H1 (cell line): ENCODE results near the gene CABP1. TPM values are rescaled to one million over a fixed set of nuclear protein-coding genes. Genes with fewer than 3 reads are reported as not detected.

Experiments
- CTCF ChIA-PET: fragments of 300-600 bp; sonication (Branson Sonifier 250); formaldehyde crosslinking; loops from one replicate; lab custom pipeline; 2021; ENCODE audit not compliant: partially characterized antibody; lab: Charles Lee
- POLR2A ChIA-PET: fragments of 300-600 bp; sonication (Branson Sonifier 250); formaldehyde crosslinking; loops from one replicate; lab custom pipeline; 2021; ENCODE audit warnings: inconsistent platforms; ENCODE audit not compliant: partially characterized antibody; lab: Charles Lee
- DNase-seq, 2 experiments: peaks; one replicate each; pipeline versions ENCODE4 v3.0.0 to v3.0.0-alpha.2; 2010 to 2022; ENCODE audit warnings: low spot score in 2 of 2, low read depth in 1 of 2, mixed read lengths in 1 of 2
- FAIRE-seq: peaks from 2 replicates; lab custom pipeline; 2011; peaks lifted over from hg19 to GRCh38; lab: Jason Lieb, UNC
- H2AFZ ChIP-seq: 2 replicates; pipeline ENCODE4 v1.8.1; 2012; ENCODE audit warnings: low read length, inconsistent platforms
- H2AK5ac ChIP-seq: 2 replicates; pipeline ENCODE4 v1.6.1; 2013; ENCODE audit warnings: low read depth, low read length
- H2BK120ac ChIP-seq: replicated peaks from 2 replicates; pipeline ENCODE3; 2013; ENCODE audit warnings: low read depth, low read length, inconsistent platforms
- H2BK12ac ChIP-seq: 2 replicates; pipeline ENCODE4 v1.6.1; 2013; ENCODE audit warnings: low read depth, low read length
- H2BK15ac ChIP-seq: 2 replicates; pipeline ENCODE4 v1.6.1; 2013; ENCODE audit warnings: low read length
- H2BK20ac ChIP-seq: 2 replicates; pipeline ENCODE4 v1.6.1; 2013; ENCODE audit warnings: low read length
- H2BK5ac ChIP-seq: 2 replicates; pipeline ENCODE4 v1.6.1; 2013; ENCODE audit warnings: low read depth, low read length
- H3K14ac ChIP-seq: 2 replicates; pipeline ENCODE4 v1.6.1; 2013; ENCODE audit warnings: inconsistent platforms; ENCODE audit not compliant: insufficient read length
- H3K18ac ChIP-seq: 2 replicates; pipeline ENCODE4 v1.6.1; 2013; ENCODE audit warnings: low read length; ENCODE audit errors: extremely low read depth
- H3K23ac ChIP-seq: 2 replicates; pipeline ENCODE4 v1.6.1; 2013; ENCODE audit warnings: inconsistent platforms; ENCODE audit not compliant: insufficient read length
- H3K23me2 ChIP-seq: 2 replicates; pipeline ENCODE4 v1.6.1; 2013; ENCODE audit warnings: low read depth, low read length
- H3K27ac ChIP-seq: 2 replicates; pipeline ENCODE4 v1.6.1; 2011; ENCODE audit warnings: low read depth, low read length, inconsistent platforms
- H3K27me3 ChIP-seq, 4 experiments: replicated peaks in 1 of 4; 1 replicate in 1 of 4; 2 replicates in 3 of 4; pipeline versions ENCODE4 v1.6.1 to v1.8.1; 2011 to 2013; ENCODE audit warnings: low read length in 3 of 4, mild to moderate bottlenecking in 3 of 4, inconsistent platforms in 2 of 4, mixed read lengths in 2 of 4, moderate library complexity in 1 of 4; ENCODE audit not compliant: control insufficient read depth in 3 of 4, insufficient read depth in 3 of 4; ENCODE audit errors: extremely low read depth in 1 of 4
- H3K36me3 ChIP-seq, 4 experiments: 2 replicates each; pipeline versions ENCODE4 v1.6.1 to v1.8.1; 2011 to 2013; ENCODE audit warnings: mild to moderate bottlenecking in 4 of 4, low read length in 3 of 4, moderate library complexity in 2 of 4, control low read depth in 1 of 4, inconsistent platforms in 1 of 4; ENCODE audit not compliant: insufficient read depth in 4 of 4, control insufficient read depth in 2 of 4
- H3K4ac ChIP-seq: replicated peaks from 2 replicates; pipeline ENCODE3; 2013; ENCODE audit warnings: low read length, low read depth, mixed read lengths, inconsistent platforms; ENCODE audit not compliant: insufficient read length
- H3K4me1 ChIP-seq, 4 experiments: replicated peaks in 1 of 4; 1 replicate in 1 of 4; 2 replicates in 3 of 4; pipeline versions ENCODE4 v1.6.1 to v1.8.1; 2011 to 2013; ENCODE audit warnings: low read length in 3 of 4, inconsistent platforms in 2 of 4, mixed read lengths in 1 of 4; ENCODE audit not compliant: insufficient read depth in 4 of 4, control insufficient read depth in 3 of 4
- H3K4me2 ChIP-seq, 2 experiments: 2 replicates each; pipeline versions ENCODE4 v1.6.1 to v1.8.1; 2011 to 2013; ENCODE audit warnings: low read depth in 2 of 2, low read length in 2 of 2, control low read depth in 1 of 2, inconsistent platforms in 1 of 2, mild to moderate bottlenecking in 1 of 2; ENCODE audit not compliant: insufficient read depth in 1 of 2
- H3K4me3 ChIP-seq, 4 experiments: fragments of 200-600, 300-600 bp in 1 of 4; sonication (generic), shearing (Covaris generic), sonication (Bioruptor Twin) in 1 of 4; 2 replicates each; pipeline versions ENCODE4 v1.5.1 to v1.8.1; 2011 to 2016; ENCODE audit warnings: low read length in 4 of 4, low read depth in 3 of 4, control low read depth in 2 of 4, inconsistent platforms in 2 of 4, mild to moderate bottlenecking in 2 of 4, mixed read lengths in 1 of 4, moderate library complexity in 1 of 4; ENCODE audit not compliant: insufficient read depth in 2 of 4; ENCODE audit errors: extremely low read depth in 1 of 4
- H3K56ac ChIP-seq: replicated peaks from 2 replicates; pipeline ENCODE3; 2013; ENCODE audit warnings: low read depth, mild to moderate bottlenecking, mixed read lengths, low read length, inconsistent platforms; ENCODE audit not compliant: insufficient read length
- H3K79me1 ChIP-seq: 2 replicates; pipeline ENCODE4 v1.6.1; 2013; ENCODE audit warnings: low read depth, low read length, control low read depth
- H3K79me2 ChIP-seq, 2 experiments: 2 replicates each; pipeline versions ENCODE4 v1.6.1 to v1.8.1; 2012 to 2013; ENCODE audit warnings: low read length in 2 of 2, mild to moderate bottlenecking in 2 of 2, inconsistent platforms in 1 of 2; ENCODE audit not compliant: insufficient read depth in 2 of 2, control insufficient read depth in 1 of 2
- H3K9ac ChIP-seq, 4 experiments: replicated peaks in 1 of 4; 1 replicate in 1 of 4; 2 replicates in 3 of 4; pipeline versions ENCODE4 v1.6.1 to v1.8.1; 2011 to 2013; ENCODE audit warnings: low read depth in 3 of 4, low read length in 3 of 4, control low read depth in 2 of 4, mild to moderate bottlenecking in 2 of 4, moderate library complexity in 2 of 4, inconsistent platforms in 1 of 4; ENCODE audit errors: extremely low read depth in 1 of 4
- H3K9me3 ChIP-seq, 2 experiments: 2 replicates each; pipeline versions ENCODE4 v1.6.1 to v1.8.1; 2012 to 2013; ENCODE audit warnings: mild to moderate bottlenecking in 2 of 2, moderate library complexity in 2 of 2, control low read depth in 1 of 2, inconsistent platforms in 1 of 2, low read depth in 1 of 2, low read length in 1 of 2, mixed read lengths in 1 of 2; ENCODE audit not compliant: insufficient read depth in 2 of 2
- H4K20me1 ChIP-seq, 2 experiments: replicated peaks in 1 of 2; 2 replicates each; pipeline versions ENCODE3 to v1.8.1; 2011 to 2013; ENCODE audit warnings: inconsistent platforms in 2 of 2, low read length in 2 of 2, mild to moderate bottlenecking in 1 of 2; ENCODE audit not compliant: insufficient read depth in 2 of 2, control insufficient read depth in 1 of 2
- H4K5ac ChIP-seq: 2 replicates; pipeline ENCODE4 v1.6.1; 2013; ENCODE audit warnings: low read length, low read depth, mixed read lengths, inconsistent platforms; ENCODE audit not compliant: insufficient read length
- H4K8ac ChIP-seq: 2 replicates; pipeline ENCODE4 v1.8.0; 2013; ENCODE audit warnings: mild to moderate bottlenecking, moderate library complexity, low read length, inconsistent platforms; ENCODE audit not compliant: insufficient read depth; ENCODE audit errors: extremely low read depth
- H4K91ac ChIP-seq: replicated peaks from 2 replicates; pipeline ENCODE3; 2013; ENCODE audit warnings: low read length, mixed read lengths, inconsistent platforms; ENCODE audit not compliant: insufficient read length
- RFX5 ChIP-seq: IDR thresholded peaks from 2 replicates; pipeline ENCODE4 v1.6.1; 2011; ENCODE audit warnings: low read depth, low read length, improper control_type of control experiment, borderline replicate concordance
- SIRT6 ChIP-seq: IDR thresholded peaks from one replicate; pipeline ENCODE4 v1.7.1; 2012; ENCODE audit warnings: low read length, inconsistent platforms
- SIX5 ChIP-seq: IDR thresholded peaks from 2 replicates; pipeline ENCODE4 v1.6.1; 2011; ENCODE audit warnings: mild to moderate bottlenecking, low read depth, low read length
- whole genome bisulfite sequencing, 2 experiments: shearing (Covaris generic) in 1 of 2; methylation state at CpG; one replicate each; pipeline versions ENCODE4 v1.1.6 to v1.1.7; 2013 to 2015; ENCODE audit warnings: low lambda C conversion rate in 2 of 2, mixed read lengths in 2 of 2, inconsistent platforms in 1 of 2, low coverage in 1 of 2, missing lambda C conversion rate in 1 of 2; ENCODE audit not compliant: insufficient replicate concordance in 2 of 2, insufficient coverage in 1 of 2, insufficient read length in 1 of 2; ENCODE audit errors: extremely low coverage in 1 of 2, missing lambda C conversion rate in 1 of 2; 5-methylcytosine and 5-hydroxymethylcytosine counted together
- polyA plus RNA-seq, 7 experiments: library from polyadenylated mRNA; depleted of rRNA in 3 of 7; stranded (reverse) in 5 of 7; unstranded in 2 of 7; fragments of >200 nt in 5 of 7; fragments of 200-250 nt in 2 of 7; gene quantifications; 1 replicate in 5 of 7; 2 replicates in 1 of 7; 4 replicates in 1 of 7; pipeline versions ENCODE4 v1.2.1 to v1.2.3, GENCODE V29; 2011 to 2013; ENCODE audit warnings: missing spikeins in 2 of 7, mixed read lengths in 2 of 7
- total RNA-seq: library from RNA; stranded (reverse); fragmentation: NEBNext Ultra II Directional; extraction: Animal tissue kit (Norgen Biotek cat#: 25700); gene quantifications from 2 replicates; pipeline ENCODE4 v1.2.1, GENCODE V29; 2021

The CABP1 gene
- total and polyA plus RNA-seq, 2 of the 8 experiments (the other 6 are each of a cell fraction or from before 2014, with no cell fraction given) = 3.9 to 7.4 TPM

DNA sequence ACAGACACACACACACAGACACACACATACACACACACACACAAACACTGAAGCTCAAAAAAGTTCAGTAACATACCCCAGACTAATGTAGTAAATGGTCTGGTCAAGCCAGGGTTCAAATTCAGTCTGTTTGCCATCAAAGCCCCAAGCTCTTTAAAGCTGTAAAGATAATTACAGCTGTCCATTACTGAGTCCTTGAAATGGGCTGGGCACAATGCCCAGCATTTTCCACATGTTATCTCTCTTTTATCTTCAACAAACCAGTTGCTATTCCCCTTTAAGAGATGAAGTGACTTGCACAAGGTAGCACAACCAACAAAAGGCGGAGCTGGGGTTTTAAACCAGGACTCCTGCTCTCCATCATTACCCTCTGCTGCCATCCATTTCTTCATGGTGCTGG lies 62.2 kb downstream of the CABP1 start:
- no peak overlapping the region for H4K8ac ChIP-seq
- no peak overlapping the region for H3K4me2 ChIP-seq
- H3K23me2 ChIP-seq = no peaks in the 10 kb centered on the region
- no peak overlapping the region for H3K56ac ChIP-seq
- H2BK12ac ChIP-seq = no peak overlapping the region
- no peak overlapping the region for H2BK5ac ChIP-seq
- H3K36me3 ChIP-seq = peaks cover 17 to 55% (median 30%) of the 10 kb centered on the region in 4 experiments
- no peak for FAIRE-seq
- H4K20me1 ChIP-seq = no peaks in the 10 kb centered on the region
- no peak overlapping the region for H4K5ac ChIP-seq
- no peak overlapping the region for H3K14ac ChIP-seq
- TF ChIP-seq SIX5 (no peak), SIRT6 (no peak), RFX5 (no peak)
- no peak overlapping the region for H2AK5ac ChIP-seq
- H3K27ac ChIP-seq = no peak overlapping the region
- no peak overlapping the region for H3K18ac ChIP-seq
- peaks cover 3% of the 10 kb centered on the region; the same call in 1 of the 2 replicates for H3K79me1 ChIP-seq
- no peak overlapping the region for H2AFZ ChIP-seq
- no peaks in the 10 kb centered on the region for H3K9me3 ChIP-seq
- WGBS, 2 experiments = 94% methylated on average over 1 of the region's 1 CpG; no CpG with 5 or more reads in 1 of the 2 experiments
- H3K4me3 ChIP-seq = no peak overlapping the region
- H2BK120ac ChIP-seq = no peak overlapping the region
- H3K4ac ChIP-seq = no peak overlapping the region
- no peak overlapping the region for H4K91ac ChIP-seq
- H3K9ac ChIP-seq = no peak overlapping the region
- no peak for DNase-seq
- 0 out of 4 replicates have a peak, but pooled peaks cover 0 to under 1% of the 10 kb centered on the region in 2 experiments for H3K79me2 ChIP-seq
- ChIA-PET POLR2A (interaction anchor here (1.0 to 6.6 kb wide), 5 partner anchors 7 to 206 kb away, joined by 3 to 42 read pairs (median 6); partner anchors contain the start of genes DYNLL1 and UNC119B), CTCF (interaction anchor here (0.7 to 3.4 kb wide), 8 partner anchors 12 to 269 kb away, joined by 3 to 13 read pairs (median 4); no protein-coding TSS in a partner anchor)
- H2BK20ac ChIP-seq = no peak overlapping the region
- no peak overlapping the region for H2BK15ac ChIP-seq
- H3K27me3 ChIP-seq = no peaks in the 10 kb centered on the region
- H3K4me1 ChIP-seq = no peaks in the 10 kb centered on the region
- H3K23ac ChIP-seq = no peak overlapping the region
